HCT116 (cell line): ENCODE data around the gene KIF7. TPM values are rescaled to one million over a fixed set of nuclear protein-coding genes. Genes with fewer than 3 reads are reported as not detected.
A peak's percentile ranks its signal among the peaks of the same experiment; 100 is the strongest.

Source experiments
- ATAC-seq: fragments of 200-7000 bp; cut with Tn5 transposase; 2 replicates; pipeline ENCODE4 v1.9.1; 2020; ENCODE audit warnings: mild to moderate bottlenecking, moderate library complexity
- BruUV-seq: library from RNA; stranded (reverse); fragments of 400-500 nt; replicated peaks from 2 replicates; lab custom pipeline; 2021; lab: Mats Ljungman, UMichigan
- CTCF ChIA-PET: fragments of 300-600 bp; sonication (Branson Sonifier 250); formaldehyde crosslinking; loops from one replicate; lab custom pipeline; 2021; ENCODE audit warnings: antibody characterized with exemption; lab: Charles Lee
- POLR2A ChIA-PET: fragments of 300-600, 350-600 bp; sonication (Branson Sonifier 250); formaldehyde crosslinking; loops from one replicate; lab custom pipeline; 2021; ENCODE audit warnings: antibody characterized with exemption; lab: Charles Lee
- RAD21 ChIA-PET, 2 experiments: fragments of 300-600 bp; sonication (Branson Sonifier 250); formaldehyde crosslinking; loops; one replicate each; lab custom pipeline; 2023; ENCODE audit warnings: low total read pairs in 2 of 2; ENCODE audit not compliant: uncharacterized antibody in 2 of 2, unreplicated experiment in 2 of 2, low non-redundant PET in 1 of 2; lab: Charles Lee
- DNase-seq: peaks from one replicate; pipeline ENCODE4 v3.0.0-alpha.2; 2010; ENCODE audit warnings: low read depth, low spot score
- H2AFZ ChIP-seq: fragments of 200-600 bp; shearing (Covaris generic), sonication (generic); 2 replicates; pipeline ENCODE4 v1.6.1; 2017; ENCODE audit warnings: low read depth, mixed run types, mixed read lengths, antibody characterized with exemption, low read length; ENCODE audit not compliant: poor library complexity, severe bottlenecking
- H3K27ac ChIP-seq: 2 replicates; pipeline ENCODE4 v1.5.1; 2012; ENCODE audit warnings: low read depth, low read length
- H3K27me3 ChIP-seq: fragments of 200-600 bp; sonication (generic); 2 replicates; pipeline ENCODE4 v1.6.1; 2016; ENCODE audit warnings: mixed run types, low read length, mixed read lengths; ENCODE audit not compliant: insufficient read depth
- H3K36me3 ChIP-seq, 2 experiments: fragments of 200-500 bp in 1 of 2; fragments of 200-600 bp in 1 of 2; sonication (Bioruptor generic) in 1 of 2; sonication (generic) in 1 of 2; 2 replicates each; pipeline versions ENCODE4 v1.5.1 to v1.6.1; 2014 to 2016; ENCODE audit warnings: low read length in 2 of 2, inconsistent platforms in 1 of 2, mixed read lengths in 1 of 2, mixed run types in 1 of 2; ENCODE audit not compliant: insufficient read depth in 2 of 2, control insufficient read depth in 1 of 2
- H3K4me1 ChIP-seq, 2 experiments: fragments of 200-600 bp in 1 of 2; sonication (generic) in 1 of 2; 2 replicates each; pipeline versions ENCODE4 v1.5.1 to v1.6.1; 2012 to 2017; ENCODE audit warnings: low read length in 2 of 2, inconsistent platforms in 1 of 2, mild to moderate bottlenecking in 1 of 2, mixed read lengths in 1 of 2, mixed run types in 1 of 2, moderate library complexity in 1 of 2; ENCODE audit not compliant: insufficient read depth in 2 of 2, control insufficient read depth in 1 of 2
- H3K4me2 ChIP-seq: fragments of 200-600 bp; sonication (generic); 2 replicates; pipeline ENCODE4 v1.6.1; 2017; ENCODE audit warnings: mixed run types, low read length, mixed read lengths
- H3K4me3 ChIP-seq, 2 experiments: fragments of 200-600 bp in 1 of 2; sonication (generic) in 1 of 2; replicated peaks in 1 of 2; 2 replicates each; pipeline ENCODE4 v1.5.1; 2011 to 2016; ENCODE audit warnings: low read length in 2 of 2, control low read depth in 1 of 2, low read depth in 1 of 2, mild to moderate bottlenecking in 1 of 2, mixed read lengths in 1 of 2, mixed run types in 1 of 2
- H3K79me2 ChIP-seq: fragments of 200-600 bp; sonication (generic); 2 replicates; pipeline ENCODE4 v1.6.1; 2017; ENCODE audit warnings: mild to moderate bottlenecking, mixed run types, low read length, moderate library complexity, mixed read lengths; ENCODE audit not compliant: insufficient read depth
- H3K9ac ChIP-seq: fragments of 200-600 bp; sonication (generic); 2 replicates; pipeline ENCODE4 v1.6.1; 2016; ENCODE audit warnings: low read length, mixed read lengths
- H3K9me2 ChIP-seq: fragments of 200-600 bp; sonication (generic), shearing (Covaris generic); 2 replicates; pipeline ENCODE4 v1.6.1; 2017; ENCODE audit warnings: mixed run types, mild to moderate bottlenecking, moderate library complexity; ENCODE audit not compliant: insufficient read depth
- H3K9me3 ChIP-seq, 2 experiments: fragments of 200-500 bp in 1 of 2; fragments of 200-600 bp in 1 of 2; sonication (Bioruptor generic) in 1 of 2; sonication (generic) in 1 of 2; 2 replicates each; pipeline ENCODE4 v1.6.1; 2014 to 2017; ENCODE audit warnings: low read length in 2 of 2, mixed read lengths in 2 of 2, inconsistent platforms in 1 of 2, low read depth in 1 of 2, mild to moderate bottlenecking in 1 of 2, mixed run types in 1 of 2, moderate library complexity in 1 of 2; ENCODE audit not compliant: control insufficient read depth in 1 of 2, insufficient read depth in 1 of 2
- H4K20me1 ChIP-seq: fragments of 200-600 bp; sonication (generic), shearing (Covaris generic); 2 replicates; pipeline ENCODE4 v1.6.1; 2017; ENCODE audit warnings: mixed run types, mild to moderate bottlenecking, moderate library complexity; ENCODE audit not compliant: insufficient read depth
- CBX3 ChIP-seq: IDR thresholded peaks from 2 replicates; pipeline ENCODE4 v1.6.1; 2012; ENCODE audit warnings: low read depth
- CTCF ChIP-seq, 3 experiments: fragments of 200-600 bp in 1 of 3; sonication (generic) in 1 of 3; IDR thresholded peaks in 2 of 3; conservative IDR thresholded peaks in 1 of 3; 2 replicates each; pipeline ENCODE4 v1.5.1; 2012 to 2017; ENCODE audit warnings: low read depth in 2 of 3, low read length in 2 of 3, antibody characterized with exemption in 1 of 3, borderline replicate concordance in 1 of 3, control low read depth in 1 of 3, mild to moderate bottlenecking in 1 of 3, mixed read lengths in 1 of 3, mixed run types in 1 of 3, moderate library complexity in 1 of 3; ENCODE audit not compliant: insufficient read depth in 1 of 3
- POLR2AphosphoS5 ChIP-seq: IDR thresholded peaks from 2 replicates; pipeline ENCODE4 v1.6.1; 2011; ENCODE audit warnings: mild to moderate bottlenecking, low read depth, low read length, moderate library complexity
- RAD21 ChIP-seq: IDR thresholded peaks from 2 replicates; pipeline ENCODE4 v1.6.1; 2012; ENCODE audit warnings: low read depth, mild to moderate bottlenecking
- intact Hi-C: fragments of 100-400 bp; cut with micrococcal nuclease; formaldehyde crosslinking; loops from 2 replicates; pipeline ENCODE4 v1.10.0; 2022
- total RNA-seq: library from RNA; stranded (reverse); gene quantifications from one replicate; pipeline ENCODE4 v1.2.1, GENCODE V29; 2021; ENCODE audit not compliant: unreplicated experiment

KIF7 gene
- total RNA-seq, 1 experiment from 2014 or later = 0.12 TPM

GRCh38 chr15:89647191-89647851 lies 7.9 kb downstream of the KIF7 start:
- intact Hi-C loops = no loop called here
- no peak overlapping the region for H3K4me3 ChIP-seq
- H3K27me3 ChIP-seq = no peaks in the 10 kb centered on the region
- TF ChIP-seq RAD21 = peak; percentile 72
- no peak for TF ChIP-seq POLR2AphosphoS5
- no peak for TF ChIP-seq CBX3
- TF ChIP-seq CTCF (IDR thresholded peaks at IDR 0.05 in 2 of 3, conservative IDR thresholded peaks at IDR 0.05 in 1 of 3; ENCODE audit: borderline replicate concordance in 1 of 3, insufficient read depth in 1 of 3, low read depth in 2 of 3, low read length in 2 of 3) = peak; percentile 67 to 95 (median 90)
- H3K4me1 ChIP-seq = peaks cover 0 to 4% of the 10 kb centered on the region in 2 experiments; a peak in 2 of 4 replicates
- no TSS peak for BruUV-seq
- ATAC-seq (peak; percentile 98), DNase-seq (peak; percentile 23)
- ChIA-PET RAD21 (interaction anchor here (0.5 to 1.1 kb wide), 2 partner anchors 93 to 103 kb away, joined by 4 read pairs; no protein-coding TSS in a partner anchor), POLR2A (interaction anchor here (0.6 kb wide), 1 partner anchor 371 kb away, joined by 3 read pairs; no protein-coding TSS in a partner anchor), CTCF (interaction anchor here (0.7 to 1.9 kb wide), 7 partner anchors 10 to 440 kb away, joined by 3 to 7 read pairs (median 4); no protein-coding TSS in a partner anchor)
- no peak overlapping the region for H3K27ac ChIP-seq
- peak overlapping the region; percentile 85 for H2AFZ ChIP-seq
- H3K9ac ChIP-seq = no peak overlapping the region
- no peaks in the 10 kb centered on the region for H3K36me3 ChIP-seq
- H3K79me2 ChIP-seq = no peaks in the 10 kb centered on the region
- peak overlapping the region; percentile 56 for H3K4me2 ChIP-seq
- H3K9me3 ChIP-seq = no peaks in the 10 kb centered on the region
- H3K9me2 ChIP-seq = no peaks in the 10 kb centered on the region
- no peaks in the 10 kb centered on the region for H4K20me1 ChIP-seq
